ENCODE measurements around the gene C21orf91.

Gene C21orf91

GRCh38 chr21:17834639-17835354 lies 15.6 kb upstream of the C21orf91 start:
- Histone ChIP-seq H4K8ac (ENCODE audit: low read depth, low read length) (no peak overlapping the region), H3K9ac (ENCODE audit: low read length) (no peak overlapping the region), H3K4me2 (ENCODE audit: low read length) (no peak overlapping the region), H3K14ac (ENCODE audit: low read length) (no peak overlapping the region), H3K9me3 (ENCODE audit: insufficient read depth, low read depth, low read length) (no peaks in the 10 kb centered on the region), H3K27ac (ENCODE audit: low read depth, low read length) (no peak overlapping the region), H3K4me1 (ENCODE audit: control insufficient read depth in 1 of 2, insufficient read depth in 2 of 2, low read length in 2 of 2) (no peaks in the 10 kb centered on the region), H3K4ac (ENCODE audit: low read depth, low read length) (no peak overlapping the region), H3K36me3 (ENCODE audit: control insufficient read depth in 1 of 2, insufficient read depth in 2 of 2, low read length in 2 of 2) (no peaks in the 10 kb centered on the region), H2AFZ (ENCODE audit: insufficient read depth, low read length, poor library complexity) (no peak overlapping the region), H3K23ac (ENCODE audit: low read length) (no peak overlapping the region), H3K79me1 (ENCODE audit: low read length) (no peaks in the 10 kb centered on the region), H4K12ac (ENCODE audit: low read depth, low read length) (no peak overlapping the region), H3K18ac (ENCODE audit: low read length) (no peak overlapping the region), H2BK5ac (ENCODE audit: low read depth, low read length, poor library complexity) (no peak overlapping the region), H2BK120ac (ENCODE audit: insufficient read depth, low read length, poor library complexity) (no peak overlapping the region), H3K79me2 (ENCODE audit: control insufficient read depth, insufficient read depth, low read length, poor library complexity) (no peaks in the 10 kb centered on the region), H3K4me3 (ENCODE audit: low read depth, low read length) (no peak overlapping the region), H2BK12ac (ENCODE audit: low read length) (no peak overlapping the region), H4K91ac (ENCODE audit: low read depth, low read length) (no peak overlapping the region), H3K27me3 (ENCODE audit: insufficient read depth, low read length) (no peaks in the 10 kb centered on the region), H2AK5ac (ENCODE audit: low read length) (no peak overlapping the region)
- no CpG with 5 or more reads among the region's 4 CpGs for WGBS (ENCODE audit: extremely low coverage, insufficient coverage, insufficient read length)
- DNase-seq = no peak

- Histone ChIP-seq H3K9ac (ENCODE audit: low read length) (no peak overlapping the region), H2AK5ac (ENCODE audit: low read length) (no peak overlapping the region), H2BK12ac (ENCODE audit: low read length) (no peak overlapping the region), H3K79me1 (ENCODE audit: low read length) (no peaks in the 10 kb centered on the region), H3K18ac (ENCODE audit: low read length) (no peak overlapping the region), H3K4me1 (ENCODE audit: control insufficient read depth in 1 of 2, insufficient read depth in 2 of 2, low read length in 2 of 2) (no peaks in the 10 kb centered on the region), H3K36me3 (ENCODE audit: control insufficient read depth in 1 of 2, insufficient read depth in 2 of 2, low read length in 2 of 2) (no peaks in the 10 kb centered on the region), H3K4me3 (ENCODE audit: low read depth, low read length) (no peak overlapping the region), H4K91ac (ENCODE audit: low read depth, low read length) (no peak overlapping the region), H4K12ac (ENCODE audit: low read depth, low read length) (no peak overlapping the region), H2AFZ (ENCODE audit: insufficient read depth, low read length, poor library complexity) (no peak overlapping the region), H3K9me3 (ENCODE audit: insufficient read depth, low read depth, low read length) (no peaks in the 10 kb centered on the region), H3K4me2 (ENCODE audit: low read length) (no peak overlapping the region), H2BK5ac (ENCODE audit: low read depth, low read length, poor library complexity) (no peak overlapping the region), H2BK120ac (ENCODE audit: insufficient read depth, low read length, poor library complexity) (no peak overlapping the region), H4K8ac (ENCODE audit: low read depth, low read length) (no peak overlapping the region), H3K23ac (ENCODE audit: low read length) (no peak overlapping the region), H3K14ac (ENCODE audit: low read length) (no peak overlapping the region), H3K79me2 (ENCODE audit: control insufficient read depth, insufficient read depth, low read length, poor library complexity) (no peaks in the 10 kb centered on the region), H3K27ac (ENCODE audit: low read depth, low read length) (no peak overlapping the region), H3K27me3 (ENCODE audit: insufficient read depth, low read length) (no peaks in the 10 kb centered on the region), H3K4ac (ENCODE audit: low read depth, low read length) (no peak overlapping the region)
- peak in 1 of 2 donors; percentile 38 for DNase-seq
- WGBS (ENCODE audit: extremely low coverage, insufficient coverage, insufficient read length) = no CpG with 5 or more reads among the region's 3 CpGs
These were observed 10.3 kb upstream of the C21orf91 start for GRCh38 chr21:17829472-17829871.

- WGBS (ENCODE audit: extremely low coverage, insufficient coverage, insufficient read length) = no CpG with 5 or more reads among the region's 3 CpGs
- Histone ChIP-seq H2AFZ (ENCODE audit: insufficient read depth, low read length, poor library complexity) (no peak overlapping the region), H3K36me3 (ENCODE audit: control insufficient read depth in 1 of 2, insufficient read depth in 2 of 2, low read length in 2 of 2) (no peaks in the 10 kb centered on the region)
These were observed 9.1 kb upstream of the C21orf91 start for GRCh38 chr21:17828223-17828622.

GRCh38 chr21:17823846-17824245 lies 4.7 kb upstream of the C21orf91 start:
- Histone ChIP-seq H3K9me3 (ENCODE audit: insufficient read depth, low read depth, low read length) (no peaks in the 10 kb centered on the region), H3K4ac (ENCODE audit: low read depth, low read length) (no peak overlapping the region), H3K4me3 (ENCODE audit: low read depth, low read length) (no peak overlapping the region), H3K27me3 (ENCODE audit: insufficient read depth, low read length) (no peaks in the 10 kb centered on the region), H3K79me2 (ENCODE audit: control insufficient read depth, insufficient read depth, low read length, poor library complexity) (peaks cover 5% of the 10 kb centered on the region), H3K14ac (ENCODE audit: low read length) (no peak overlapping the region), H3K79me1 (ENCODE audit: low read length) (peaks cover 9% of the 10 kb centered on the region), H3K4me1 (ENCODE audit: control insufficient read depth in 1 of 2, insufficient read depth in 2 of 2, low read length in 2 of 2) (peaks cover 0 to 3% of the 10 kb centered on the region in 2 experiments), H4K91ac (ENCODE audit: low read depth, low read length) (no peak overlapping the region), H2BK5ac (ENCODE audit: low read depth, low read length, poor library complexity) (no peak overlapping the region), H2AK5ac (ENCODE audit: low read length) (no peak overlapping the region), H4K8ac (ENCODE audit: low read depth, low read length) (no peak overlapping the region), H3K9ac (ENCODE audit: low read length) (no peak overlapping the region), H3K4me2 (ENCODE audit: low read length) (no peak overlapping the region), H3K36me3 (ENCODE audit: control insufficient read depth in 1 of 2, insufficient read depth in 2 of 2, low read length in 2 of 2) (no peaks in the 10 kb centered on the region), H3K27ac (ENCODE audit: low read depth, low read length) (no peak overlapping the region), H3K18ac (ENCODE audit: low read length) (no peak overlapping the region), H4K12ac (ENCODE audit: low read depth, low read length) (no peak overlapping the region), H2BK120ac (ENCODE audit: insufficient read depth, low read length, poor library complexity) (no peak overlapping the region), H3K23ac (ENCODE audit: low read length) (no peak overlapping the region), H2BK12ac (ENCODE audit: low read length) (no peak overlapping the region), H2AFZ (ENCODE audit: insufficient read depth, low read length, poor library complexity) (no peak overlapping the region)
- no peak for DNase-seq
- no CpG with 5 or more reads among the region's 6 CpGs for WGBS (ENCODE audit: extremely low coverage, insufficient coverage, insufficient read length)

More at GRCh38 chr21:17828223-17828622, 9.1 kb upstream of the C21orf91 start:
- H3K27me3 ChIP-seq (ENCODE audit: insufficient read depth, low read length) = no peaks in the 10 kb centered on the region
- no peak overlapping the region for H3K4me2 ChIP-seq (ENCODE audit: low read length)
- no peak overlapping the region for H2BK12ac ChIP-seq (ENCODE audit: low read length)
- no peak overlapping the region for H3K14ac ChIP-seq (ENCODE audit: low read length)
- no peak overlapping the region for H4K8ac ChIP-seq (ENCODE audit: low read depth, low read length)
- no peak overlapping the region for H2BK120ac ChIP-seq (ENCODE audit: insufficient read depth, low read length, poor library complexity)
- no peaks in the 10 kb centered on the region for H3K79me2 ChIP-seq (ENCODE audit: control insufficient read depth, insufficient read depth, low read length, poor library complexity)
- H3K4me3 ChIP-seq (ENCODE audit: low read depth, low read length) = no peak overlapping the region
- DNase-seq = peak in 1 of 2 donors; percentile 9
- H3K79me1 ChIP-seq (ENCODE audit: low read length) = no peaks in the 10 kb centered on the region
- H4K91ac ChIP-seq (ENCODE audit: low read depth, low read length) = no peak overlapping the region
- no peak overlapping the region for H4K12ac ChIP-seq (ENCODE audit: low read depth, low read length)
- H3K27ac ChIP-seq (ENCODE audit: low read depth, low read length) = no peak overlapping the region
- H3K9me3 ChIP-seq (ENCODE audit: insufficient read depth, low read depth, low read length) = no peaks in the 10 kb centered on the region
- H2AK5ac ChIP-seq (ENCODE audit: low read length) = no peak overlapping the region
- H3K4me1 ChIP-seq (ENCODE audit: control insufficient read depth in 1 of 2, insufficient read depth in 2 of 2, low read length in 2 of 2) = no peaks in the 10 kb centered on the region
- H3K4ac ChIP-seq (ENCODE audit: low read depth, low read length) = no peak overlapping the region
- no peak overlapping the region for H3K9ac ChIP-seq (ENCODE audit: low read length)
- no peak overlapping the region for H3K23ac ChIP-seq (ENCODE audit: low read length)
- H2BK5ac ChIP-seq (ENCODE audit: low read depth, low read length, poor library complexity) = no peak overlapping the region
- no peak overlapping the region for H3K18ac ChIP-seq (ENCODE audit: low read length)

All from trophoblast cell (in vitro differentiated cells and primary cell).